ENCODE results near the gene EVI5. TPM values are rescaled to one million over a fixed set of nuclear protein-coding genes. Genes with fewer than 3 reads are reported as not detected.

Gene EVI5
- total RNA-seq, 4 donors from 2014 or later, result 48.7 to 70.7 (median 50.8) TPM

- TF ChIP-seq, protein P1, sequence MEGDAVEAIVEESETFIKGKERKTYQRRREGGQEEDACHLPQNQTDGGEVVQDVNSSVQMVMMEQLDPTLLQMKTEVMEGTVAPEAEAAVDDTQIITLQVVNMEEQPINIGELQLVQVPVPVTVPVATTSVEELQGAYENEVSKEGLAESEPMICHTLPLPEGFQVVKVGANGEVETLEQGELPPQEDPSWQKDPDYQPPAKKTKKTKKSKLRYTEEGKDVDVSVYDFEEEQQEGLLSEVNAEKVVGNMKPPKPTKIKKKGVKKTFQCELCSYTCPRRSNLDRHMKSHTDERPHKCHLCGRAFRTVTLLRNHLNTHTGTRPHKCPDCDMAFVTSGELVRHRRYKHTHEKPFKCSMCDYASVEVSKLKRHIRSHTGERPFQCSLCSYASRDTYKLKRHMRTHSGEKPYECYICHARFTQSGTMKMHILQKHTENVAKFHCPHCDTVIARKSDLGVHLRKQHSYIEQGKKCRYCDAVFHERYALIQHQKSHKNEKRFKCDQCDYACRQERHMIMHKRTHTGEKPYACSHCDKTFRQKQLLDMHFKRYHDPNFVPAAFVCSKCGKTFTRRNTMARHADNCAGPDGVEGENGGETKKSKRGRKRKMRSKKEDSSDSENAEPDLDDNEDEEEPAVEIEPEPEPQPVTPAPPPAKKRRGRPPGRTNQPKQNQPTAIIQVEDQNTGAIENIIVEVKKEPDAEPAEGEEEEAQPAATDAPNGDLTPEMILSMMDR (IDR thresholded peaks at IDR 0.05), result no peak
- TF ChIP-seq EP300 (IDR thresholded peaks at IDR 0.05), result no peak
Measured at GRCh38 chr1:92556350-92556749, 228.6 kb downstream of the EVI5 start.

DNA sequence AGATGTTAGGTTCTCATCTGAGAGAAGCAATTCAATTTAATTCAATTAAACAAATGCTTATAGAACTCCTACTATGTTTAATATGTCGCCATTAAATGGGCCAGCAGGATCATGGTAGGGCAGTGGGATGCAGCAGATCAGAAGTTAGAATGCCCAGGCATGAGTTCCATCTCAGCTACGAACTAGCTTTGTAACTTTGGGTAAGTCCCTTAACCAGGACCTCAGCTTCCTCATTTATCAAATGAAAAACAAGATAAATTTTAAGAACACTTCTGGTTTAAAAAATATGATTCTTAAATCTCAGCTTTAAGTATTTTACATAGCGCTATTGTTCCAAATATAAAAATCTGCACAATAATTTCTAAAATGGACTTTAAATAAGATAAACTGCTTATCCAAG is 230.7 kb downstream of the EVI5 start:
- no peak for DNase-seq (ENCODE audit: low spot score in 2 of 2)
- no peaks in the 10 kb centered on the region for H3K27me3 ChIP-seq
- 92 to 95% methylated on average over 3 of the region's 3 CpGs for WGBS, 2 donors
- peaks cover 0 to 12% (median 0%) of the 10 kb centered on the region in 3 donors for H3K36me3 ChIP-seq
- TF ChIP-seq EP300 (IDR thresholded peaks at IDR 0.05) (no peak), POLR2A (IDR thresholded peaks at IDR 0.05) (no peak)
- TF ChIP-seq, protein P1 (IDR thresholded peaks at IDR 0.05), result no peak
- peaks cover 0 to 3% (median 0%) of the 10 kb centered on the region in 4 donors for H3K9me3 ChIP-seq
- no peak overlapping the region for H3K4me3 ChIP-seq
- no peaks in the 10 kb centered on the region for H3K4me1 ChIP-seq
- H3K27ac ChIP-seq, result no peak overlapping the region

More at GRCh38 chr1:92556350-92556749, 228.6 kb downstream of the EVI5 start:
- H3K27me3 ChIP-seq, result no peaks in the 10 kb centered on the region
- H3K36me3 ChIP-seq, result peaks cover 0 to 18% (median 0%) of the 10 kb centered on the region in 3 donors
- 93% methylated on average over 1 of the region's 1 CpG for WGBS, 2 donors
- H3K4me3 ChIP-seq, result no peak overlapping the region
- H3K4me1 ChIP-seq, result no peaks in the 10 kb centered on the region
- no peak overlapping the region for H3K27ac ChIP-seq
- H3K9me3 ChIP-seq, result no peaks in the 10 kb centered on the region
- no peak for DNase-seq (ENCODE audit: low spot score in 2 of 2)

- H3K27ac ChIP-seq, result no peak overlapping the region
- no peaks in the 10 kb centered on the region for H3K27me3 ChIP-seq
- H3K36me3 ChIP-seq, result peaks cover 0 to 7% (median 0%) of the 10 kb centered on the region in 3 donors
- no peak for DNase-seq (ENCODE audit: low spot score in 2 of 2)
- 36 to 40% methylated on average over 1 of the region's 1 CpG for WGBS, 2 donors
- TF ChIP-seq POLR2A (IDR thresholded peaks at IDR 0.05) (no peak), EP300 (IDR thresholded peaks at IDR 0.05) (no peak)
- TF ChIP-seq, protein P1 (IDR thresholded peaks at IDR 0.05), result no peak
- H3K4me3 ChIP-seq, result no peak overlapping the region
- H3K4me1 ChIP-seq, result no peaks in the 10 kb centered on the region
- peaks cover 0 to 3% (median 0%) of the 10 kb centered on the region in 4 donors for H3K9me3 ChIP-seq
Measured at GRCh38 chr1:92551916-92552315, 233.0 kb downstream of the EVI5 start.

DNA sequence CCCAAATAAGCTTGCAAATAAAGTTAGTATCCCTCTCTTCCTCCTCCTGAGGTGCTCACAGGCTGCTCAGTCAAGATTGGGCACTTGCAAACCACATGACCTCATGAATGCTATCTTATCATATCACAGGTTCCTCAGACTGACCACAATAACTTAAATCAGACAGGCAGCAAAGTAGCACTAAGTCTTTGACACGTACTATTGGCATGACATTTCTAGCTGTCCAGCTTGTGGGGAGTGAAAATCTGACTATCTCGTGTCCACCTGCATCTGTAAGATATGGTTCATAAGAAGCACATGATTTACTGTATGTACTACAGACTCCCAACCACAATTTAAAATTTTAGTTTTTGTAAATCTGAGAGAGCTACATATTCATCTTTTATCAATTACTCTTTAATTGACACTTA is 240.1 kb downstream of the EVI5 start:
- Histone ChIP-seq H3K4me1 (no peaks in the 10 kb centered on the region), H3K4me3 (no peak overlapping the region), H3K36me3 (peaks cover 0 to 13% (median 0%) of the 10 kb centered on the region in 3 donors), H3K27me3 (no peaks in the 10 kb centered on the region), H3K27ac (no peak overlapping the region), H3K9me3 (peaks cover 0 to under 1% (median 0%) of the 10 kb centered on the region in 4 donors)
- TF ChIP-seq, protein P1 (IDR thresholded peaks at IDR 0.05), result no peak
- TF ChIP-seq POLR2A (IDR thresholded peaks at IDR 0.05), result no peak
- no peak for DNase-seq (ENCODE audit: low spot score in 2 of 2)
- WGBS, 2 donors, result 89 to 96% methylated on average over 2 of the region's 2 CpGs

DNA sequence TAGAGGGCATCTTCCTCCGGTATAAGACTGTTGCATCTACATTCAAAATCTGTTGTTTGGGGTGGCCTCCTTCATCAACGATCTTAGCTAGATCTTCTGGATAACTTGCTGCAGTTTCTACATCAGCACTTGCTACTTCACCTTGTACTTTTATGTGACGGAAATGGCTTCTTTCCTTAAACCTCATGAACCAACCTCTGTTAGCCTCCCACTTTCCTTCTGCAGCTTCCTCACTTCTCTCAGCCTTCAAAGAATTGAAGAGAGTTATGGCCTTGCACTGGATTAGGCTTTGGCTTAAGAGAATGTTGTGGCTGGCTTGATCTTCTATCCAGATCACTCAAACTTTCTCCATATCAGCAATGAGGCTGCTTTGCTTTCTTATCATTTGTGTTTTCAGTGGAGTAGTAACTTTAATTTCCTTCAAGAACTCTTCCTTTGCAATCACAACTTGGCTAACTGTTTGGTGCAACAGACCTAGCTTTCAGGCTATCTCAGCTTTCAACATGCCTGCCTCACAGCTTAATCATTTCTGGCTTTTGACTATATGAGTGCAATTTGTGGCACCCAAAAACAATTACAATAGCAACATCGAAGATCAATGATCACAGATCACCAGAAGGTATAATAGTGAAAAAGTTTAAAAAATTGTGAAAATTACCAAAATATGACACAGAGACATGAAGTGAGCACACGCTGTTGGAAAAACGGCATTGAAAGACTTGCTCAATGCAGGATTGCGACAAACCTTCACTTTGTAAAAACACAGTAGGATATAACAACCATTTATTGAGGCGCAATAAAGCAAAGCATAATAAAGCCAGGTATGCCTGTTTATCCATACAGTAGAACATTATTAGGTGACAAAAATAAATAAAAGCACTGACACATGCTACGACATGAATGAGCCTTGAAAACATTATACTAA is 241.5 kb downstream of the EVI5 start:
- Histone ChIP-seq H3K4me3 (no peak overlapping the region), H3K9me3 (no peaks in the 10 kb centered on the region), H3K36me3 (peaks cover 0 to 13% (median 0%) of the 10 kb centered on the region in 3 donors), H3K4me1 (no peaks in the 10 kb centered on the region), H3K27me3 (no peaks in the 10 kb centered on the region), H3K27ac (no peak overlapping the region)
- TF ChIP-seq EP300 (IDR thresholded peaks at IDR 0.05) (no peak), POLR2A (IDR thresholded peaks at IDR 0.05) (no peak)
- TF ChIP-seq, protein P1 (IDR thresholded peaks at IDR 0.05), result no peak
- WGBS, 2 donors, result 93% methylated on average over 9 of the region's 9 CpGs
- DNase-seq (ENCODE audit: low spot score in 2 of 2), result no peak

Measured in tibial nerve (tissue), 4 donors.